Natural killer cell (primary cell): ENCODE results near the gene PRAMEF15. TPM values are rescaled to one million over a fixed set of nuclear protein-coding genes. Genes with fewer than 3 reads are reported as not detected.
"Not testable (repeated sequence)": the region's sequence is repeated elsewhere in the genome, so short reads cannot be mapped to it uniquely, and the experiment has no call there.

Experiments
- ATAC-seq, 3 donors: fragments of 150-1000 bp in 2 of 3; fragments of 200-7000 bp in 1 of 3; cut with Tn5 transposase; 1 replicate in 1 of 3; 2 replicates in 2 of 3; pipeline ENCODE4 v1.10.0; 2021; ENCODE audit warnings: mild to moderate bottlenecking in 2 of 3, moderate library complexity in 2 of 3
- DNase-seq, 2 donors: peaks; one replicate each; pipeline versions ENCODE4 v3.0.0 to v3.0.0-alpha.2; 2013 to 2021; ENCODE audit warnings: mixed read lengths in 1 of 2
- H3K27ac ChIP-seq: one replicate; pipeline ENCODE4 v1.5.1; 2013; ENCODE audit warnings: mild to moderate bottlenecking, low read length
- H3K27me3 ChIP-seq: one replicate; pipeline ENCODE4 v1.6.1; 2013; ENCODE audit warnings: low read length; ENCODE audit not compliant: control insufficient read depth, insufficient read depth
- H3K36me3 ChIP-seq: one replicate; pipeline ENCODE4 v1.6.1; 2013; ENCODE audit warnings: low read length; ENCODE audit not compliant: control insufficient read depth, insufficient read depth
- H3K4me1 ChIP-seq: one replicate; pipeline ENCODE4 v1.6.1; 2013; ENCODE audit warnings: low read length; ENCODE audit not compliant: control insufficient read depth, insufficient read depth
- H3K4me3 ChIP-seq: one replicate; pipeline ENCODE4 v1.5.1; 2013; ENCODE audit warnings: low read length
- H3K9me3 ChIP-seq: one replicate; pipeline ENCODE4 v1.6.1; 2013; ENCODE audit warnings: low read length; ENCODE audit not compliant: control insufficient read depth, insufficient read depth
- H3K27ac Mint-ChIP-seq, 2 donors: one replicate each; pipeline ENCODE4 v1.8.0; 2022; ENCODE audit warnings: mild to moderate bottlenecking in 2 of 2, mixed read lengths in 2 of 2, moderate library complexity in 1 of 2
- H3K27me3 Mint-ChIP-seq, 2 donors: one replicate each; pipeline ENCODE4 v1.8.0; 2022; ENCODE audit warnings: low read depth in 2 of 2, mixed read lengths in 2 of 2
- H3K36me3 Mint-ChIP-seq: one replicate; pipeline ENCODE4 v1.8.0; 2022; ENCODE audit warnings: mixed read lengths
- H3K4me1 Mint-ChIP-seq, 2 donors: one replicate each; pipeline ENCODE4 v1.8.0; 2022; ENCODE audit warnings: mixed read lengths in 2 of 2
- H3K4me3 Mint-ChIP-seq: one replicate; pipeline ENCODE4 v1.8.0; 2022; ENCODE audit warnings: mild to moderate bottlenecking, moderate library complexity, mixed read lengths
- H3K9me3 Mint-ChIP-seq, 2 donors: one replicate each; pipeline ENCODE4 v1.8.0; 2022; ENCODE audit warnings: mixed read lengths in 2 of 2
- CTCF ChIP-seq: fragments of 200-600 bp; IDR thresholded peaks from one replicate; pipeline ENCODE4 v1.8.0; 2022; ENCODE audit warnings: antibody characterized with exemption
- WGBS: methylation state at CpG from one replicate; pipeline ENCODE4 v1.1.7; 2013; ENCODE audit warnings: missing lambda C conversion rate; ENCODE audit not compliant: insufficient coverage; 5-methylcytosine and 5-hydroxymethylcytosine counted together
- intact Hi-C: fragments of 100-400 bp; cut with micrococcal nuclease; formaldehyde crosslinking; loops from one replicate; pipeline ENCODE4 v1.14.2; 2022
- total RNA-seq, 4 donors: library from RNA; stranded (reverse); fragments of 120-200 nt in 1 of 4; gene quantifications; one replicate each; pipeline versions ENCODE4 v1.2.3 to v1.2.4, GENCODE V29; 2013 to 2022

PRAMEF15 gene
- total RNA-seq, 3 donors from 2014 or later (not counting 1 experiment from before 2014, with no cell fraction given): not detected

DNA sequence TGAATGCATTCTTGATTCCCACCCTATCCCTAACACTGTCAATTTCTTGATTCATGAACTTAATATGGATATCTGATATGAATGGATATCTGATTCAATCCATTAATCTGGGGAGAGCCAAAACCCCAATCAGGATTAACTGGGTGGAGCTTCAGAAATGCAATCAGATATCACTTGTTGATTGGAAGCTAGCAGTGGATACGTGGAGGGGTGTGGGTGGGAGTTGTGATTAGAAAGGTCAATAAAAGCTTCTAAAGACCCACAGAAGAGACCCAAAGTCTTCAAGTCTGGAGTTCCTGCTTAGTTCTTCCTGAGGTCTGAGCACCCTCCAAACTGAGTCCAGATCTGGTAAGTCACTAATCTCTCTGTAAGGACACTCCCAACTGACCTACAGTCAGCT, 12.1 kb upstream of the PRAMEF15 start, which contains the start of gene PRAMEF33:
Gene PRAMEF33, plus strand, starts transcription at position 301 of the 400 bp plus-strand sequence. CDS start 2,416 bp downstream, outside the sequence.
- H3K4me1 ChIP-seq, DNase-seq, ATAC-seq, H3K9me3 Mint-ChIP-seq, H3K27me3 ChIP-seq, H3K4me3 ChIP-seq, H3K36me3 ChIP-seq, H3K4me3 Mint-ChIP-seq, H3K4me1 Mint-ChIP-seq, H3K27ac Mint-ChIP-seq, H3K27me3 Mint-ChIP-seq, H3K36me3 Mint-ChIP-seq, intact Hi-C loops, H3K27ac ChIP-seq, H3K9me3 ChIP-seq: not testable (repeated sequence)
- WGBS: no CpG with 5 or more reads among the region's 1 CpG

DNA sequence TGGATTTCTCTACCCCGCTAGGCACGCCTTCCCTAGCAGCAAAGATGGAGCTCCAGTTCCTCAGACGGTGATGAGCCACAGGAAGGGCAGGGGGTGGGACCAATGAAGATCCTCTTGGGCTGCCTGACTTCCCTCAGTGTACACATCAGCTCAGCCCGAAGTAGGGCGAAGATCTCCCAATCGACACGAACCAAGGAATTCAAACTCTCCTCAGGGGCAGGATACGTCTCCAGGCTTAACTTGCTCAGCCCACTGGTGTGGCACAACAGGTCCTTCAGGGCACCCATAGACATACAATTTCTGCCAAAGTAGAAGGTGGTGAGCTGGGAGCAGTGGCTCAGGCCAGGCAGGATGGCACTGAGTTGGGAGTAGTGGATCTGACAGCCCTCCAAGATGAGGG, 27.1 kb downstream of the PRAMEF15 start:
- H3K4me1 ChIP-seq, H3K4me1 Mint-ChIP-seq, H3K27me3 ChIP-seq, DNase-seq, H3K4me3 Mint-ChIP-seq, H3K4me3 ChIP-seq, ATAC-seq, H3K27ac Mint-ChIP-seq, H3K27me3 Mint-ChIP-seq, H3K36me3 ChIP-seq, H3K9me3 Mint-ChIP-seq, H3K36me3 Mint-ChIP-seq, intact Hi-C loops, H3K9me3 ChIP-seq, H3K27ac ChIP-seq: not testable (repeated sequence)
- 83% methylated on average over 5 of the region's 8 CpGs for WGBS

DNA sequence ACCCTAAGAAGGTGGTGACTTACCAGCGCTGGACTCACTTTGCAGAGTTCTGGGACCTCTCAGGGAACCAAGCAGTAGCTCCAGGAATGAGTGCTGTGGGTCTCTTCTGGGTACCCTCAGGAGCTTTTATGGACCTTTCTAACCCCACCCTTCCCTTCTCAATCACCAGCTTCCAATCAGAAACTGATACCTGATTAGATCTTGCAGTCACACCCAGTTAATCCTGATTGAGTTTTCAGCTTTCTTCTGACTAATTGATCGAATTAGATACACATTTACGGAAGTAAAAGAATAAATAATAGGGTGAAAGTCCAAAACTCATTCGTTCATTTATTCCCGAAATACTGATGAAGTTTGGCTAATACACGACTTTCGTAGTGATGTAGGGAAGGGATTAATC, 31.7 kb downstream of the PRAMEF15 start, which contains the start of gene PRAMEF14:
Gene PRAMEF14, minus strand, starts transcription at position 101 of the 400 bp plus-strand sequence. CDS start 1,820 bp downstream, outside the sequence.
- H3K4me3 ChIP-seq, H3K9me3 Mint-ChIP-seq, H3K36me3 Mint-ChIP-seq, H3K27me3 Mint-ChIP-seq, ATAC-seq, H3K36me3 ChIP-seq, H3K27ac Mint-ChIP-seq, DNase-seq, intact Hi-C loops, H3K27ac ChIP-seq, H3K27me3 ChIP-seq, H3K4me1 ChIP-seq, H3K4me3 Mint-ChIP-seq, H3K9me3 ChIP-seq, H3K4me1 Mint-ChIP-seq: not testable (repeated sequence)
- WGBS: no CpG with 5 or more reads among the region's 7 CpGs

DNA sequence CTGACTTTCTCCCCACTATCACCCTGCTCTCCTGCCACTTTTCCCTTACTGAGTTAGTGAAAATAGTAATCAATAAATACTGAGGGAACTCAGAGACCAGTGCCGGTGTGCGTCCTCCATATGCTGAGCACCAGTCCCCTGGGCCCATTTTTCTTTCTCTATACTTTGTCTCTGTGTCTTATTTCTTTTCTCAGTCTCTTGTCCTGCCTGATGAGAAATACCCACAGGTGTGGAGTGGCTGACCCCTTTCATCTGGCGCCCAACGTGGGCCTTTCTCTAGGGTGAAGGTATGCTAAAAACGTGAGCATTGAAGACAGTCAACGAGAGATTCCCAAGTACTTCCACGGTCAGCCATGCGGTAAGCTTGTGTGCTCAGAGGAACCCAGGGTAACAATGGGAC, 38.1 kb downstream of the PRAMEF15 start:
- H3K4me3 Mint-ChIP-seq, H3K27ac Mint-ChIP-seq, H3K36me3 ChIP-seq, H3K9me3 ChIP-seq, H3K36me3 Mint-ChIP-seq, ATAC-seq, H3K27ac ChIP-seq, H3K4me3 ChIP-seq, H3K4me1 Mint-ChIP-seq, H3K27me3 ChIP-seq, H3K9me3 Mint-ChIP-seq, DNase-seq, H3K4me1 ChIP-seq, intact Hi-C loops, H3K27me3 Mint-ChIP-seq: not testable (repeated sequence)
- WGBS: 100% methylated on average over 2 of the region's 8 CpGs

DNA sequence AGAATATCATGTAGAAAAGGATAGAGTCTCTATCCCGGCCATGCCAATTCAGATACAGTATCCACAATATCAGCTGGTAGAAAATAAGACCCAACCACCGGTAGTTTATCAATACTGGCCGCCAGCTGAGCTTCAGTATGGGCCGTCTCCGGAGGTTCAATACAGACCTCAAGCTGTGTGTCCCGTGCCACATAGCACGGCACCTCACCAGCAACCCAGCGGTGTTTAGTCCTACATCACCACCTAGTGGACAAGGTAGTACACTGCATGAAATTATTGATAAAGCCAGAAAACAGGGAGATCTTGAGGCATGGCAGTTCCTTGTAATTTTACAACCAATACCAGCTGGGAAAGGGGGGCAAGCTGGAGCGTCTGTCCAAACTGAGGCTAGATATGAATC, 39.1 kb downstream of the PRAMEF15 start:
- ATAC-seq: peak in 1 of 3 donors; percentile 46
- H3K4me3 ChIP-seq, H3K4me3 Mint-ChIP-seq, intact Hi-C loops, H3K27ac ChIP-seq, H3K9me3 ChIP-seq, DNase-seq, H3K27me3 ChIP-seq, H3K4me1 Mint-ChIP-seq, H3K36me3 ChIP-seq, H3K27ac Mint-ChIP-seq, H3K9me3 Mint-ChIP-seq, H3K4me1 ChIP-seq, H3K27me3 Mint-ChIP-seq, H3K36me3 Mint-ChIP-seq: not testable (repeated sequence)
- WGBS: no CpG with 5 or more reads among the region's 9 CpGs

DNA sequence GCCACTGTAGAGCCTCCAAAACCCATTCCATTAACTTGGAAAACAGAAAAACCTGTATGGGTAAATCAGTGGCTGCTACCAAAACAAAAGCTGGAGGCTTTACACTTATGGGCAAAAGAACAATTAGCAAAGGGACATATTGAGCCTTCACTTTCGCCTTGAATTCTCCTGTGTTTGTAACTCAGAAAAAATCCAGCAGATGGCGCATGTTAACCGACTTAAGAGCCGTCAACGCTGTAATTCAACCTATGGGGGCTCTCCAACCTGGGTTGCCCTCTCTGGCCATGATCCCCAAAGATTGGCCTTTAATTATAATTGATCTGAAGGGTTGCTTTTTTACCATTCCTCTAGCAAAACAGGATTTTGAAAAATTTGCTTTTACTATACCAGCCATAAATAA, 41.4 kb downstream of the PRAMEF15 start:
- H3K27ac ChIP-seq, intact Hi-C loops, H3K9me3 ChIP-seq, H3K4me1 Mint-ChIP-seq, H3K27me3 Mint-ChIP-seq, H3K36me3 ChIP-seq, H3K4me3 ChIP-seq, H3K4me3 Mint-ChIP-seq, H3K27ac Mint-ChIP-seq, H3K27me3 ChIP-seq, H3K9me3 Mint-ChIP-seq, H3K4me1 ChIP-seq, H3K36me3 Mint-ChIP-seq: not testable (repeated sequence)
- DNase-seq: peak in 1 of 2 donors; percentile 63
- ATAC-seq: peak in 1 of 3 donors; percentile 43
- peak; percentile 51 for TF ChIP-seq CTCF
- WGBS: 0% methylated on average over 5 of the region's 5 CpGs

DNA sequence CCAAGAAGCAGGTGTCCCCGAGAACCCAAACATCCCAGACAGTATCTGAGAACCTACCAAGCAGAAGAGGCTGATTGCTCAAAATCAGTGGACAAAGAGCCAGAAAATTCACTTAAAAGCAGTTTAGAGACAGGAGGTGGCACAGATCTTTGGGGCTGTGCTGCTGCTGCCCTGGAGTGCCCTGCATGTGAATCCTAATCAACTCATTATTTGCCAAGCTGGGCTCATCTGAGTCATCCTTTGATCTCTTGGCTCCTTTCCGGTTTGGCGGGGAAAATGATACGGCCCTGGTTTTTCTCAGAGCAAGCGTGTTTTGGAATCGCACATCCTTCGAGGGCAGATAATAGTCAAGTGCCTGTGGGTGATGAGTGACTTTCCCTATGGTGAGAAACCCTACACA, 47.0 kb downstream of the PRAMEF15 start:
- intact Hi-C loops, H3K27ac Mint-ChIP-seq, DNase-seq, H3K9me3 ChIP-seq, H3K4me1 Mint-ChIP-seq, H3K36me3 Mint-ChIP-seq, H3K27me3 Mint-ChIP-seq, H3K27ac ChIP-seq, H3K4me1 ChIP-seq, H3K9me3 Mint-ChIP-seq, H3K4me3 Mint-ChIP-seq, H3K4me3 ChIP-seq, ATAC-seq, H3K36me3 ChIP-seq, H3K27me3 ChIP-seq: not testable (repeated sequence)
- WGBS: no CpG with 5 or more reads among the region's 7 CpGs
